HG03460 (cell line): ENCODE data around the gene RAP1A.
"Not testable (repeated sequence)": the region's sequence is repeated elsewhere in the genome, so short reads cannot be mapped to it uniquely, and the experiment has no call there.

Experiments
- ATAC-seq: cut with Tn5 transposase; IDR thresholded peaks from one replicate; pipeline ENCODE4 v1.9.1; 2021; ENCODE audit not compliant: unreplicated experiment

Gene RAP1A

DNA sequence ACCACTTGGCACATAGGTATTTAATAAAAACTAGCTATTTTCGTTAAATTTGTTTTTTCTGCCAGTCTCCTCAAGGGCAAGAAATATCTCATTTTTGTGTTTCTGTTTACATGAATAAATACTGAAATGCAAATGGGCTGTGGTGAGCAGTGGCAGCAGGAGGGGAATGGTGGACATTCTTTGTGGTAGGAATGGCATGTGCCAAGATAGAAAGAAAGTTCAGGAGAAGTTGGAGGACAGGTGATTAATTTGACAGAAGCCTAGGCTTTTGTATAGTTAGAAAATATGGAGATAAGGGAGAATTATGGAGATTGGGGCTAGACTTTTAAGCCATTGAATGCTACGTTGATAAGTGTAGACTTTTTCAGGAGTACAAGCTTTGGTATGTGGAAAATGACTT is 8.6 kb downstream of the RAP1A start:
- ATAC-seq = no peak

GRCh38 chr1:111629190-111629954 is 9.8 kb downstream of the RAP1A start:
- ATAC-seq = no peak

DNA sequence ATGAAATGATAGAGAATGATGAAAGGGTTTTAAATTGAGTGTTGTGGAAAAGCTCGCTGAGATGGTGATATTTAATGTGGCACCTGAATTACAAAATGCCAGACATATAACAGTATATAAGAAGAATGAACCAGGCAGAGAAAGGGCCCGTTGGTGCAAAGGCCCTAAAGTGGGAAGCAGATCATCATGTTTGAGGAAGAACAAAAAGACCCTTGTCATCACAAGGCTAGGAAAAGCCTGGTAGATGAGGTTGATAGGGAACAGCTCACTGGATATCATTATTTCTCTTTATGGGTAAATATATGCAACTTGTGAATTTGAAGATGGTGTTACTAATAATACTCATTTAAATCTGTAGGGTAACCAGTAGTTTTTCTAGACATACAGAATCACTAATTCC is 11.0 kb downstream of the RAP1A start:
- no peak for ATAC-seq

DNA sequence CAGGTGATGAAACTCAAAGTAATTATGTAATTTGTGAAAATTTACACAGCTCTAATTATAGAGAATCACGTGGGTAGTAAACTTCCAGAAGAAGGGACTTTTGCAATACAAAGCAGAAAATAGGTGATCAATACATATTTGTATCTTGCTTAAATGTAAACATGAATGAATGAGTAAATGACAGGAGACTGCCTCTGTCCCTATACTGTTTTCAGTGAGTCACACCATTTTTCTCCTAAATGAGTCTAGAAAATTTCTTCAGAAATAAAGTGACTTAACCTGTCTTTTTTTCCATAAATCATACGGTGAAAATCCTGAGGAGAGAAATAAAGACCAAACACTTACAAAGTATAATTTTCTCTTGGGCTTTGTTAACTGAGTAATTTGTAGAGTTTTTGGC is 11.9 kb downstream of the RAP1A start:
- ATAC-seq = no peak

DNA sequence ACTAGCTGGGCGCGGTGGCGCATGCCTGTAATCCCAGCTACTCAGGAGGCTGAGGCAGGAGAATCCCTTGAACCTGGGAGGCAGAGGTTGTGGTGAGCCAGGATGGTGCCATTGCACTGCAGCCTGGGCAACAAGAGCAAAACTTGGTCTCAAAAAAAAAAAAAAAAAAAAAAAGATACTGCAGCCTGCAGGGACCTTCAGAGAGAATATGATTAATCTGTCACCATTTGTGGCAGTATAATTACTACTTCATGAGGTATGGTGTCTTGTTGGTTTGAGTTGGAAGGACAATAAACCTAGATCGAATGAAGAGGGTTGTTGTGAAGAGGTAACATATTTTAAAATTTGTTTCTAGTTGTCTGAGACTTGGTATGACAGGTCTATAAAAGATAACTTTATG is 13.2 kb downstream of the RAP1A start:
- not testable (repeated sequence) for ATAC-seq

- ATAC-seq = no peak
Observed at GRCh38 chr1:111633736-111634247, 14.2 kb downstream of the RAP1A start.

- no peak for ATAC-seq
Observed at GRCh38 chr1:111635324-111636009, 15.9 kb downstream of the RAP1A start.

- ATAC-seq = no peak
Observed at GRCh38 chr1:111638320-111638719, 18.7 kb downstream of the RAP1A start.

GRCh38 chr1:111639602-111640198 is 20.1 kb downstream of the RAP1A start:
- no peak for ATAC-seq

DNA sequence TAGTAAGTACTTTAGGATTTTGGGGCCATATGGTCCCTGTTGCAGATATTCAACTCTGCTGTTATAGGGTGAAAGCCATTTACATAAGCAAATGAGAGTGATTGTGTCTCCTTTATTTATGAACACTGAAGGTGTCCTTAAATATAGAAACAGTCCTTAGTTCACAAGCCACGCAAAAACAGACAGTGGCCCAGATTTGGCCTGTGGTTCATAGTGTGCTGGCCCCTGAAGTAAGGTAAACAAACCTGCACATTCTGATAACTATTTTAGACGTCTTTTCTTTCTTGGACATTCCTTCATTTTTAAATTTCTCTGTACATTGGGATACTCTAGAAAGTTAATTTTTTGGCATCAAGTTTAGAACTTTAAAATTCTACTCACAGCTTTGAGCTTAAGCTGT is 23.5 kb downstream of the RAP1A start:
- ATAC-seq = no peak

GRCh38 chr1:111643696-111644095 is 24.1 kb downstream of the RAP1A start:
- ATAC-seq = no peak

GRCh38 chr1:111644506-111644905 is 24.9 kb downstream of the RAP1A start:
- ATAC-seq = no peak

- no peak for ATAC-seq
Observed at GRCh38 chr1:111647736-111648135, 28.1 kb downstream of the RAP1A start.

GRCh38 chr1:111648806-111649205 is 29.2 kb downstream of the RAP1A start:
- no peak for ATAC-seq

DNA sequence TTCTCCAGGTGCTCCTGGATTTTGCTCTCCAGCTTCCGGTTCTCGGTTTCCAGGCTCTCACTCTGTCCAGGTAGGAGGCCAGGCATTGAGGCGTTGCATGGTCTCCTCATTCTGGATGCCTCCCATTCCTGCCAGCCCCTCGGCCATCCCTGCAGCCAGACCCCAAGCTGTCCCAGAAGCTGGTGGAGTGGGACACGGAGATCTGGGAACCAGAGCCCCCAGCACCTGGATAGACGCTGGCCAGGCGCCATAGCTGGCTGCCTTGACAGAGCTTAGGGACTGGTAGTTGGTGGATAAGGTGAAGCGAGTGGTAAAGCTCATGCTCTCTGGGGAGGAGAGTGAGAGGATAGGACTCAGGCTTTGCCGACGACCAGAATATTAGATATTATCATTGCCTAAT is 29.6 kb downstream of the RAP1A start:
- ATAC-seq = no peak

GRCh38 chr1:111649648-111650047 is 30.1 kb downstream of the RAP1A start:
- ATAC-seq = no peak

- no peak for ATAC-seq
Observed at GRCh38 chr1:111653709-111654108, 34.1 kb downstream of the RAP1A start.

- peak; percentile 71 for ATAC-seq
Observed at GRCh38 chr1:111654839-111655238, 35.2 kb downstream of the RAP1A start.

DNA sequence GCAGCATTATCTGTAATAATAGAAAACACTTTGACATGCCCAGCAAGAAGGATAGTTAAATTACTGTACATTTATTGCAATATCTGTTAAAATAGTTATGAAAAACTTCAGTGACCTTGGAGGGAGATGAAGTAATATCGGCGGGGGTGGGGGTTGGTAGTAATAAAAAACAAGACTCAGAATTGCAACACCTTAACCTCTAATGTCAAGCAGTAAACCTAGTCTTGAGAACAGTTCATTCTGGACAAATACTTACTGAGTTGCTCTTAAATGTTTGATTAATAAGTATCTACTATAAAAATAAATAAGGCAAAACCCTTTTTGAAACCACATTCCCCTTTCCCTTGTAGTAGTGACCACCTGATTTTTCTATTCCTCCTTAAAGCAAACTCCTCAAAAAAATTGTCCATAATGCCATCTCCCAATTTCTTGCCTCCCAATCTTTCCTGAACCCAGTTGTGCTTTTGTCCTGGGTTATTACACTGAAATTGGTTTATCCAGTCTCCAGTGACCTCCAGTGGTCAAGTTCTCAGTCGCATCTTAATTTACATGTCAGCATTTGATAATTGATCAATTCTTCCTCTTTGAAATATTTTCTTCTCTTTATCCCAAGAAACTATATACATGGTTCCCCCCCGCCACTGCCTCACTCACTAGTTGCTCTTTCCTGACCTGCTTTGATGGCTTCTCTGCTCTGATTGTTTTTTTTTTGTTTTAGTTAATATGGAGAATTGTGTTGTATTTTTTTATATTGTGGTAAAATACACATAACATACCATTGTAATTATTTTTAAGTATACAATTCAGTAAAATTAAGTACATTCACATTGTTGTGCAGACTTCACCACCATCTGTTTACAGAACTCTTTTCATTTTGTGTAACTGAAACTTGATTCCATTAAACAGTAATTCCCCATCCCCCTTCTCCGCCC is 36.8 kb downstream of the RAP1A start:
- ATAC-seq = no peak

GRCh38 chr1:111658622-111659021 is 39.0 kb downstream of the RAP1A start:
- ATAC-seq = no peak
